HUDEP-2 (cell line): ENCODE data around the gene SUPT3H.

ENCODE experiments used
- DNase-seq, 76 experiments: peaks; one replicate each; lab custom pipeline; 2025; ENCODE audit not compliant: unreplicated experiment in 76 of 76; lab: John Stamatoyannopoulos, UW

The SUPT3H gene

DNA sequence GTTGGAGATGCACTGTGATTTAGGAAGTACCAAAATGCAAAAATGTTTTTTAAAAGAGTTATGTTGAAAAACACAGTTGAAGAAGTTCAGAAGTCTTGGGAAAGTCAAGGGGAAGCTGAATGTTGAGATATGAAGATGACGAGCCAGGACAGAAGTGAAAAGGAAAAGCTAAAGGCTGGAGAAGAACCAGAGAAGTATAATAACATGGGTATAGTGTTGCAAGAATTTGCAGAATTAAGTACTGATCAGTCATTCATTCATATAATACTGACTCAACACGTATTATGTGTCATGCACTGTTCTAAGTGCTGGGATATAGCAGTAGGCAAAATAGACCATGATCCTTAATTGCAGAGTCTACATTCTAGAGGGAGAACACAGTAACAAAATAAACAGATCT, 557.4 kb downstream of the SUPT3H start:
- DNase-seq = no peak

DNA sequence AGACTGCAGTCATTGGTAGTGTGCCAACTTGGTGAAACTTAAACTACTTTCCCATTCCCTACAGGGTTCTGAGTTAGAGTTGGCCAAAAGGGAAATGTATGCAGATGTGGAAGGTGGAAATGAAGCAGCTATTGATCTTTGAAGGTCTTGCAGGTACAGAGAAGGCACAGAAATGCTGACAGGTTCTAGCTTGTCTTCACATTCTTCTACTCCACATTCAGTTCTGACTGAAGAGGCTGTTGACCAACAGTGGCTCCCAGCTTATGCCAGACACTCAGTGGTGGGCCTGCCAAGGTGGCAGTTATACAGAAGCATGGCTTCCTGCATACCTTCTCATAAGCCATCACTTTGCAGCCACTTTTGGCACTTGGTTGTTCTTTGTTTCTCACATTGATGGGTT, 566.3 kb downstream of the SUPT3H start:
- DNase-seq = no peak

DNA sequence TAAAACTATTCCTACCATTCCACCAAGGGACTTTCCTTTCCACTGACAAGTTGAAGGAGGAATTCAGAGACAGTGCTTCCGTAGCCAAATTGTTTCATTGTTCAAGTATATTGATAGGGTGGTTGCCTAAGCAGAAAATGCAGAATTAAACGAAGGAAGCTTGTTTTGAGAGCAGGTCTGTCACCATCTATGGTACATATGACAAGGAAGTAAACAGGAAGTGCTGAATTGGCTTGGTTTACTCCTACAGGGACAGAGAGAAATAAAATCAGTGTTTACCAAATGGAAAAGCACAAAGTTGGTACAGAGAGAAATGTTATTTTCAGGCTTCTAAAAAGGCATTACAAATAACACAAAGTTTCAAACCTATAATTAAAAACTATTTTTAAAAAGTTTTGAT, 568.5 kb downstream of the SUPT3H start:
- no peak for DNase-seq

DNA sequence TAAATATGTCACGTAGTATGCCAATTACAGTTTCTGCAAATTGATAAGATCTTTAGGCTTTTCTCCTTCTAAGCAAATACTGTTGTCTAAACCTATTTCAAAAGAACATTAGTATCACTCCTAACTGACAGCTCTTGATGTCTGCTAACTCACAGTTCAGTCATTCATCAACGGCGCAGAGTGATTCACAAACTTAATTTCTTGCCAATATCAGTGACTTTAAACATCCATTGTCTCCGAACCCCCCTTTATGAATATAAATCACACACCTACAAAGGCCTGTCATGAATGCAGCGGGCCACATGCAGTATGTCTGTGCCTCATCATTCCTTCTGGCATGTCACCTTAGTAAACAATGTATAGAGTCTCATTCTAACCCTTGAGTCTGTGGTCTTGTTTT, 569.6 kb downstream of the SUPT3H start:
- DNase-seq = no peak

DNA sequence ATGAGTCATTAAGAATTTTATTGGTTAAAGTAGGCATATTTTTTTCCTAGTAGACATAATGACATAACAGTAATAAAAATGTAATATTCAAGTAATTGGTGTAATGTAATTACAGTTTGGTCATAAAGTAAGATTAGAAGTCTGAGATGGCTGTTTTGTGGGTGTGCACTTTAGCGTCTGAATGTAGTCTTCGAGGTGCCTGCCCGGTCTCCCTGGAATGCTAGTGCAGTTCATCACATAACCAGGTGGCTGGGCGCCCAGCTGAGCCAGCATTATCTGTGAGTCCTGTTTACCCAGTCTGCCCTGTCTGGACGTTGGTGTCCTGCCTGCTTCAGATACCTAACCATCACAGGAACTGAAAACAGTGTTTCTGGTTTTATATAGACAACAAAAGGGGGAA, 571.1 kb downstream of the SUPT3H start:
- no peak for DNase-seq

DNA sequence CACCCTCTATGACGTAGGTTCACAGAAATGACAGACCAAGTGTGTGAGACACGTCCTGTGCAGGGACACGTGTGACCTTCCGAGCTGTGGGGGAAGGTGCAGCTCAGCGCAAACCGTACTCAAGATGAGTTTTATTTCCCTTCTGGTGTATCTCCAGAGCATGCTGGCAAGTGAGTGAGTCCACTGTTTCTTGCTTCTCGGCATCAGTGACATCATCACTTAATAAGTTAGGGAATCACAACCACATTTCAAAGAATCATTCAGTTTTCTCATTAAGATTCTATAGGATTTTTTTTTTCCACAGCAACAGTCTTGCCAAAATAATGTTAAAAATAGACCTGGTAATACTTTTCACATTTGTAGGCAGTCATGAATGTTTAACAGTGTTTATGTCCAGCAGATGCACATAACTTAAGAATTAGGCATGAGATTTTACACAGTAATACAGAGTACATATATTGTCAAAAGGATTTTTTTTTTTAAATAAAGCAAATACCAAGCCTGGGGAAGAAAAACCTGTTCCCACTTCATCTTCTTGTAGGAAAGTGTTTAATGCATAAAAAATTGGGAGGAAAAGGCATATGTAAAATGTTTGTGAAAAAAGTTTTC, 572.4 kb downstream of the SUPT3H start:
- no peak for DNase-seq

DNA sequence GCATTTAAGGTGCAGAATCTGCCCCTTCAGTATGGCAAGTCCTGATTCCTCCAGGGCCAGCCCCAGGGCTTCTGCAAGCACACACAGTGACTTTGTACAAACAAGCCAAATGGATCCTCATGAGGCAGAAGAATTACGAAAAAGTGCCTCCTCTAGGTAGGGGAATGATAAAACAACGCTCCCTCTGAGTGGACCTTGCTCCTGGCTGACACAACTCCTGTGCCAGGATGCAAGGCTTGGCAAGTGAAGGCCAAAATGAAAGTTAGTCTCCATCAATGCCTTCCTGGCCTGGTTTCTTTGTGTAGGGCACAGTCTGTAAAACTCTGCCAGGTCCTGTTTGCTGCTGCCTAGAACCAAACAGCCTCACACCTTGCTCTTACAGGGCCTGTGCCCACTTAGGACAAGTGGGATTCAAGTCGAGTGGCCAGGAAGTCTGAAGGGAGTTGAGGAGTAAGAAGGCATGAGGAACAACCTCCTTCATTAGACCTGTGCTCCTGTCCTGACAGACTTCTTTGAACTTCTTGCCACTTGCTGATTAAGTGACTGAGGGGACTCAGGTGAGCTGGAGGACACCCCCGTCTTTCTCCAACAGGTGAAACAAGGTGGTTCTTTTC, 573.1 kb downstream of the SUPT3H start:
- no peak for DNase-seq

DNA sequence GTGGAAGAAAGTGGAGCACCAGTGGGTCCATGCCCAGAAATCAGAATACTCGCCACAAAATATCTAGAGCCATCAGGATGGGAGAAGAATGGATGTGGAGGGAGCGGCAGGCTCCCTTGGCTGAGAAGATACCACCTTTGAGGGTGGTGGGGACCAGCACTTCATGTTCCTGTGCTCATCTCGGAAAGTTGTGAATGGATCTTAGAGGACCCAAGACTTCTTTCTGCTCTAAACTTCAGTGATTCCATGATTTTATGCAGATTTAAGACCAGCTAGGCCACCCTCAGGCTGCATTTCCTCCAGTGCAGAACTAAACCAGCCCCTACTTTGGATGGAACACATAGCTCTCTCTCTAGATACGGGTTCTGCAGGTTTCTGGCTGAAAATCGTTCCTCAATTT, 573.7 kb downstream of the SUPT3H start:
- DNase-seq = no peak

DNA sequence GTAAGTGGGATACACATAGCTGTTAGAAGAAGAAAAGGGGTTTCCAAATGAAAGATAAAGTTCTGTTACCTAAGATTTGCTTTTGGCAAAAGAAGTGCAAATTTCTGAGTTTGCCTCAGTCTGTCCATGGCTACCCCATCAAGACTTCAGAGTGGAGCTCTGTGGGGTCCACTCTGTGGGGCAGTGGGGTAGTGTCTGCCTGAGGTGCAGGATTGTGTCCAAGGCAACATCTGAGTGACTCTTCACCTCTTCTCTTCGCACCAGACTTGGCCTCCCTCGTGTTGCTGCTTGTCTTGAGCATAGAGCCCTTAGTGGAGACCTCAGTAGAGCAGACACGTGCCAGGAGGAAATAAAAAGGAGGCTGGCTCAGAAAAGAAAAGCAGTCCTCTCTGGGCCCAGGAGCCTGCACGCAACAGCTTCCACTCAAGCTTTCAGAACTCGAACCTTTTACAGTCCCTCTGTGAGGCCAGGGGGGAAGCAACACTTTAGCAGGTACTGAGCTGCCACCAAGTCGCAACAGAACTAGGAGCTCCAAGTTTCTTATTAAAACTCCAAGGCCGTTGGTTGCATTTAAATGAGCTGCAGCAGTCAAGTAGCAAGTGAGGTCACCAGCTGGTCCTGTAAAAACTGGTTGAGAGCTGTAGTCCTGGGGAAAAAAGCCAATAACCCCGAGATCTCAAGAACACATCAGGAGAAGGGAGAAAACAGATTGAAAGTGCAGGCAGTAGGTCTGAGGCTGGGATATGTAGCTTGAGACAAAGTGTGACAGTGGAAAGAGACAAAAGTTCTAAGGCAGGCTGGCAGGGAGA, 576.7 kb downstream of the SUPT3H start:
- DNase-seq = no peak

DNA sequence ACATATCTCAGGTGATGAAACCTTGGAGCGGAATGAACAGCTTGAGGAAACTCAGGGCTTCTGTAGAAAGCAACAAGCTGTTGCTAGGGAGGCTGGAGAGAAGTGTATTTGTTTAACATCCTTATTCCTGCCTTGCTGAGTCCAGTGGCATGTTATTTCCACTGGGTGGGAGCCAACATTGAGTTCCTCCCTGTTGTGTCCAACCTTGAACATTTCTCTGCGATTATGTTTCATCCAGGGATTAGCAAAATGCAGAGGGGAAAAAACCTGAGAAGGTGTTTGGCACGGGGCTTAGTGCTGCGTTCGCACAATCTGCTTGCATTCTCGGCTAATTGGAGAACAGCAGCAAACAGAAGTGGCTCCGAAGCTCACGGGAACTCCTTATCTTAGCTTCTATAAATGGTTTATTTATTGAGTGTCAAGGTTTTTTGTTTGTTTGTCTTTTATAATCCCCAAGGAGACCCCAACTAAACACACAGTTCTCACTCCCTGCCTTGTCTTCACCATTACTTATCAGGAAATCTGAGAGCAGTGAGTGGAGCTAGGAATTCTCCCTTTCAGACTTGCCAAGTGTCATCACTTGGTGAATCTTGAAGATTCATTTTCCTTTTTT, 577.5 kb downstream of the SUPT3H start:
- DNase-seq = no peak

DNA sequence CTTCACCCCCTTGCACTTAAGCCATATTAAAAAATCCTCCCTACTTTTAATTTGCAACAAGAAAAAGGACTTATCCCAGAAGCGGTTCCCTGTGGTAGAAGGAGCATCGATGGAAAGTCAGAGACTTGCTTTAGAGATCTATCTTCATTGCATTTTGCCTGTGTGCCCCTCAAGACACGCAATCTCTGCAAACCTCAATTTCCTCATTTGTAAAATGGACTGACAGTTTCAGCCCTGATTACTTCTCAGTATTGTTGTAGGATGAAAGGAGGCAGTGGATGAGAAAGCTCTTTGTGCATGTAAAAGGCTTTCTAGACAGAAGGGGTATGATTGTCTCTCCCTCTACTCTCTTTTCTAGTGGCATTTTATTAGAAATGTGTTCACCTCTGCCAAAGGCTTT, 580.0 kb downstream of the SUPT3H start:
- no peak for DNase-seq

DNA sequence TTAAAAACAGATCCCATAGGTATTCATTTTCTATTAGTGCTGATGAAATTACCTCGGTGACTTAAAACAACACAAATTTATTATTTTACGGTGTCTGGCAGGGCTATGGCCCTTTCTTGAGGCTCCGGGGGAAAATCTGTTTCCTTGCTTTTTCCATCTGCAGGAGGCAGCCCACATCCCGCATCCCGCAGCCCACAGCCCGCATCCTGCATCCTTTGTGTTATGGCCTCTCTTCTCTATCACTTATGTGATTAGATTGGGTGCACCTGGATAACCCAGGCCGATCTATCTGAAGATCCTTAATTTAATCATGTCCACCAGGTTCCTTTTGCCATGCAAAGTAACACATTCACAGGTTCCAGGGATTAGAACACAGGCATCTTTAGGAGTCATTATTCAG, 582.4 kb downstream of the SUPT3H start:
- DNase-seq = no peak

DNA sequence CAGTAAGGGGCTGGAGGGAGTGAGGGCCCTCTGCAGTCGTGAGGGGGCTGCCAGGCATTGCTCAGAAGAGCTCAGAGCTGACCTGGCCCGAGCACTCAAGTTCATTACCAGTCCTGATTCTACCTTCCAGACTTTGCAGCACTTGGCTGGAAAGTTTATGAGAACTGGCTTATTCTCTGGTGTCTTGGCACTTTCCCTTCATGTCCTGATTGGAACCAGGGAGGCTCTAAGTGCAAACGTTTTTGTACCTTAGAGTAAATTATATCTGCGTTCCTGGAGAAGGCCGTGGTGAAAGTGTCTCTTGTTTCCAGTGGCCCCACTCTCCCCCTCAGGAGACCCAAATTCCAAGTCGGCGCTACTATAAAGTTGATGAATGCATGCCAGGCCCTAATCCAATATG, 587.9 kb downstream of the SUPT3H start:
- no peak for DNase-seq

DNA sequence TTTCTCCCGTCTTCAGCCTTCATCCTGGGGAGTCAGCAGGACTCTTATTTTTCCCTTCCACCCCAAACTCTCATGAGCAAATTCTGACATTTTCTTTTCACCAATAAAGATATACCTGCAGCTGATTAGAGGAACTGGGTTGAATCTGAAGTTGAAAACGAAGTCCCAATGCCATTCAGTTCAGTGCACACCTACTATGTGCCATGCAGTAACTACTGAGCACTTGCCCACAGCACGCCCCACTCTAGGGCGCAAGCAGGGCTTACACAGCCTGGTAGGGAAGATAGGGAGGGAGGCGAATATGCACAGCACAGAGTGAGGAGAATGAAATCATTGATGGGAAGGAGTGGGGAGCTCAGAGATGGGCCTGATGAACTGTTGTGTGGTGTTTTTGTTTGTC, 588.7 kb downstream of the SUPT3H start:
- DNase-seq = no peak

DNA sequence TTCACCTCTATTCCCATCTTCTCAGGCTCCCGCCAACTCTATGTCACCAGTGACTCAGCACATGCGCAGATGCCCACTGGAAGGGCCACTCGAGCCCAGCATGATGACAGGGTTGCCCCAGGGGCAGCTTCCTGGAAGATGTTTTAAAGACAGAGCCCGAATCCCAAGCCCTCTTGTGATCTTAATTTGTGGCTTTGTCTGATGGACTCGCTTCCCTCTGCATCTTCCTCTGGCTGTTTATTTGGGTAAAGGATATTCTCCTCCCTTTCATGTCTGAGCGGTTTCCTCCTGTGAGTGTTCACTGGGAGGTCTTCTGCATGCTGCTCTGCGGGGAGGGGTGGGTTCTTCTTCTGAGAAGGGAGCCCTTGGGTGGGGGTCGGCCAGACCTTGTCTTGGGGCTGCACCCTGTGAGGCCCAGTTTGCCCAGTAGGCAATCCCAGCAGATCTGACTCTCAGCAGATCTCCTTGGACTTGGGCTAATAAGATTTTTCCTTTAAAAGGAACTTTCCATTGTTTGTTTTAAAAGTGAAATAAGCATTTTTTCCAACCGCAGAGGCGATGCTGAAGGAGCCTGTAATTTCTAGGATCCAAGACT, 589.2 kb downstream of the SUPT3H start:
- DNase-seq = no peak

DNA sequence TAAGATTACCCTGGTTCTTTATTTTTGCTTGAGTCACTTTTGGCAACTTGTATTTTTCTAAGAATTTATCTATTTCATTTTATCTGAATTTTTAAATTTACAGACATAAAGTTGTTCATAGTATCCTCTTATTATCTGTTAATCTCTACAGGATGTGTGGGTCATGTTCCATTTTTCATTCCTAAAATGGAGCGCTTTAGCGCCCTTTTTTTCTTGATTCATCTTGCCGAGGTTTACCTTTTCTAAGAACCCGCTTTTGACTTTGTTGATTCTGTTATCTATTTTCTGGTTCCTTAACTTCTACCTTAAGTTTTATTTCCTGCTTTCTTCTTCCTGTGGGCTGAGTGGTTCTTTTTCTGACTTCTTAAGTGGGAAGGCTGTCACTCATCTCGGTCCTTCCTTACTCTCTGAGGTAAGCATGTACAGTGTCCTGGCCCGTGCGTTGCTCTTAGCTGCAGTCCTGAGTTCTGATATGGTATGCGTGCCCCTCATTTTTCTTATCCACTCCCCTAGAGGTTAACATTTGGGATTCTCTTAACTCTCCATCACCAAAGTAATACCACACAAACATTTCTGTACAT, 590.4 kb downstream of the SUPT3H start:
- DNase-seq = no peak

DNA sequence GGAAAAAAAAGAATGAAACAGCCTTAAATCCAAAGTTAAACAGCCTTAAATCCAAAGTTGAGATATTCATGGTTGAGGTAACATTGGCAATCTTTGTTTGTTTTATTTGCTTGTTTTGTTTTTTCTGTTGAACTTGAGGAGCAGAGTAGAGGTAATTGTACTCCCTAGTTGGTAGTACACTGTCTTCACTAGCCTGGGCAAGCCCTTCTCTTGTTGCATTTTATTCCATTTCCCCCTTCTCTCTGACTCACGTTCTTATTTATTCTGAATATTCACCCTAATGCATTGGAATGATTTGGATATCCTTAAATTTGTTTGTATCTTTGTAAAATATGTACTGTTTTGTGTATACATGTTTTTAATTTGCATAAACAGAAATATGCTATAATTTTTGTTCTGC, 592.6 kb downstream of the SUPT3H start:
- no peak for DNase-seq

DNA sequence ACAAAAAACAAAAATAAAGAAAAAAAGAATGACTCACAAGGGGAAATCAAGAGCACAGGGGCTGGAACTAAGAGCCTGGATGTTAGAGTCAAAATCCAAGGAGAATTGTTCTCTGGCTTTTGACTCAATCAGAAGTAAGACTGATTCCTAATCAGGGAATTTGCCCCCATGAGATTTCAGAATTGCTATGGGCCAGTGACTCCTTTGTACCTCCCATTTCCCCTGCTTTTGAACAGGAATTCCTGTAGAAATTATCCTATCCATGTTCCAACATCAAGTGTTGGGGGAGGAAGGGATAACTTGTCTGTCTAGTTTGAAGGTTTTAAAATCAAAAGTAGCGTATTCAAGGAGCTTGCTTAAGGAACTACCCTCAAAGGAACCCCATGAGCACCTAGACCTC, 593.5 kb downstream of the SUPT3H start:
- DNase-seq = no peak

DNA sequence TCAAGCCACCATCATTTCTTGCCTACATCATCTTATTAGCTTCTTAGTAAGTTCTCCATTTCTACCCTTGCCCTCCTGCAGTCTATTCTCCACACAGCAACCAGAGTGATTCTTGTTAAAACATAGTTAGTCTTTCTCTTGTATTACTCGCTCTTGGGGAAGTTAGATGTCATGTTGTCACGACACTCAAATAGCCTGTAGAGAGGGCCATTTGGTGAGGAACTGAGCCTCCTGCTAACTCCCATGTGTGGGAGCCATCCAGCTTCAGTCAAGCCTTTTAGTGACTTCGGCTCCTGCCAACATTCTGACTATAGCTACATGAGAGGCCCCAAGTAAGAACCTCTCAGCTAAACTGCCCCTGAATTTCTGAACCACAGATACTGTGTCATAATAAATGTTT, 594.8 kb downstream of the SUPT3H start:
- DNase-seq = no peak

DNA sequence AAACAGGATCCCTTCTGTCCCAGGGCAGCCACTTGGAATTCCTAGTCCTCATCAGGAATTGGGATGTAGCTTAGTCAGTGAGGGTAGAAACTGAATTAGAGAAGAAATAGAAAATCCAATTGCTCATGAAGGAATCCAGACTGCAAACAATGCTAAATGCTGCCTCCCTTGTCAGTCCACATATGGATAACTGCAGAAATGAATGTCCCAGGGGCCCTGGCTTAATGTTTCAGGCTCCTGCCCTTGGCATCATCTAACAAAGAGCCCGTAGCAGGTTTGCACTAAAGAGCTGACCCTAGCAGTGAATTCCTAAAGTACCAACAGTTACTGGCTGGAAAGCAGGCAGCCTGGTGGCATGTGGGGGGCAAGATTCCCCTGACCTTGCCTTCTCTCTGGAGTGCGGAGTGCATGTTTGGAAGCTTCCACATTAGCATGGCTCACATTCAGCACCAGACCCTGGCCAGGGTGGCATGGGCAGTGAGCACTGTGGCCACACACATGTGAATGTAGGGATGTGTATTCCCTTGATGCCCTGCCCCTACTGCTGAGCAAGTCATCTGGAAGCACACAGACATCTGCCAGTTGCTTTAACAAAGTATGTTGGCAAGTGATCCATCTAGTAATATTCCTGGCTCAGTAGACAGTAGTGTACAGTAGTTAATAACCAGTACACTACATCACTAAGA, 595.7 kb downstream of the SUPT3H start:
- DNase-seq = no peak
